DOHH2 (cell line): ENCODE data around the gene EYA2.

Source experiments
- H3F3A ChIP-seq: fragments of 200-600 bp; sonication (generic), shearing (Covaris generic); 2 replicates; pipeline ENCODE4 v1.6.0; 2016; ENCODE audit warnings: antibody characterized with exemption, mild to moderate bottlenecking; ENCODE audit not compliant: control insufficient read depth, insufficient read depth
- H3K27ac ChIP-seq: fragments of 200-600 bp; sonication (generic); 2 replicates; pipeline ENCODE4 v1.5.1; 2014; ENCODE audit warnings: low read depth, mild to moderate bottlenecking, low read length, moderate library complexity
- H3K27me3 ChIP-seq: fragments of 200-600 bp; sonication (generic); 2 replicates; pipeline ENCODE4 v1.6.1; 2014; ENCODE audit warnings: mild to moderate bottlenecking, low read length, mixed read lengths; ENCODE audit not compliant: control insufficient read depth
- H3K36me3 ChIP-seq: fragments of 200-600 bp; sonication (generic); 2 replicates; pipeline ENCODE4 v1.6.1; 2014; ENCODE audit warnings: mild to moderate bottlenecking, low read length, moderate library complexity, mixed read lengths; ENCODE audit not compliant: control insufficient read depth
- H3K4me1 ChIP-seq: fragments of 200-600 bp; sonication (generic); 2 replicates; pipeline ENCODE4 v1.6.1; 2014; ENCODE audit warnings: mild to moderate bottlenecking, low read length, mixed read lengths; ENCODE audit not compliant: control insufficient read depth
- H3K4me2 ChIP-seq: fragments of 200-600 bp; sonication (generic); 2 replicates; pipeline ENCODE4 v1.6.0; 2014; ENCODE audit warnings: mild to moderate bottlenecking, low read length, moderate library complexity
- H3K4me3 ChIP-seq: fragments of 200-600 bp; sonication (generic); 2 replicates; pipeline ENCODE4 v1.5.1; 2014; ENCODE audit warnings: mild to moderate bottlenecking, low read length, mixed read lengths
- H3K79me2 ChIP-seq: fragments of 200-600 bp; sonication (generic); 2 replicates; pipeline ENCODE4 v1.6.1; 2014; ENCODE audit warnings: mild to moderate bottlenecking, low read length, mixed read lengths; ENCODE audit not compliant: control insufficient read depth
- H3K9me2 ChIP-seq: fragments of 200-600 bp; sonication (generic); replicated peaks from 2 replicates; pipeline ENCODE4 v1.6.1; 2014; ENCODE audit warnings: mild to moderate bottlenecking, low read length, mixed read lengths; ENCODE audit not compliant: control insufficient read depth
- H3K9me3 ChIP-seq: fragments of 200-600 bp; sonication (generic); 2 replicates; pipeline ENCODE4 v1.6.1; 2014; ENCODE audit warnings: antibody characterized with exemption, low read length, mixed read lengths; ENCODE audit not compliant: control insufficient read depth, insufficient read depth
- H4K20me1 ChIP-seq: fragments of 200-600 bp; sonication (generic); 2 replicates; pipeline ENCODE4 v1.6.0; 2014; ENCODE audit warnings: low read depth, mild to moderate bottlenecking, antibody characterized with exemption, low read length, moderate library complexity; ENCODE audit not compliant: control insufficient read depth, insufficient read depth
- CTCF ChIP-seq: fragments of 200-600 bp; sonication (generic); IDR thresholded peaks from one replicate; pipeline ENCODE4 v1.5.1; 2014; ENCODE audit warnings: antibody characterized with exemption, mild to moderate bottlenecking, low read depth, low read length; ENCODE audit not compliant: poor library complexity, severe bottlenecking
- EZH2phosphoT487 ChIP-seq: fragments of 200-600 bp; sonication (generic); IDR thresholded peaks from 2 replicates; pipeline ENCODE4 v1.6.1; 2017; ENCODE audit warnings: borderline replicate concordance, mild to moderate bottlenecking, antibody characterized with exemption, low read length, moderate library complexity, mixed read lengths

Gene EYA2

GRCh38 chr20:47187450-47188195 is 293.0 kb downstream of the EYA2 start:
- Histone ChIP-seq H3K27me3 (peaks cover 18% of the 10 kb centered on the region), H3K27ac (no peak overlapping the region), H4K20me1 (no peaks in the 10 kb centered on the region), H3K4me2 (no peak overlapping the region), H3K9me3 (no peaks in the 10 kb centered on the region), H3K9me2 (no peaks in the 10 kb centered on the region), H3F3A (no peaks in the 10 kb centered on the region), H3K79me2 (no peaks in the 10 kb centered on the region), H3K36me3 (no peaks in the 10 kb centered on the region), H3K4me3 (no peak overlapping the region), H3K4me1 (no peaks in the 10 kb centered on the region)
- TF ChIP-seq CTCF (no peak), EZH2phosphoT487 (no peak)

- Histone ChIP-seq H3K4me1 (no peaks in the 10 kb centered on the region), H3K9me2 (no peaks in the 10 kb centered on the region), H3K36me3 (no peaks in the 10 kb centered on the region), H3K79me2 (no peaks in the 10 kb centered on the region), H3K27me3 (peaks cover 18% of the 10 kb centered on the region), H3K9me3 (no peaks in the 10 kb centered on the region), H3K27ac (no peak overlapping the region), H3F3A (no peaks in the 10 kb centered on the region), H4K20me1 (no peaks in the 10 kb centered on the region), H3K4me3 (no peak overlapping the region), H3K4me2 (no peak overlapping the region)
- TF ChIP-seq EZH2phosphoT487: no peak
- no peak for TF ChIP-seq CTCF
Measured at GRCh38 chr20:47188540-47188939, 293.9 kb downstream of the EYA2 start.

- Histone ChIP-seq H3K9me2 (no peaks in the 10 kb centered on the region), H3K4me1 (no peaks in the 10 kb centered on the region), H3K4me3 (no peak overlapping the region), H3K9me3 (no peaks in the 10 kb centered on the region), H3K27ac (no peak overlapping the region), H3K27me3 (peaks cover 18% of the 10 kb centered on the region), H3K4me2 (no peak overlapping the region), H3K36me3 (no peaks in the 10 kb centered on the region), H4K20me1 (no peaks in the 10 kb centered on the region), H3F3A (no peaks in the 10 kb centered on the region), H3K79me2 (no peaks in the 10 kb centered on the region)
- no peak for TF ChIP-seq CTCF
- no peak for TF ChIP-seq EZH2phosphoT487
Measured at GRCh38 chr20:47189060-47189459, 294.4 kb downstream of the EYA2 start.
